Loucy (cell line): Measurements from ENCODE around the gene MACROD2.

Experiments used
- H2AFZ ChIP-seq: fragments of 200-600 bp; sonication (generic); 2 replicates; pipeline ENCODE4 v1.6.0; 2016; ENCODE audit warnings: antibody characterized with exemption, mild to moderate bottlenecking, low read length, moderate library complexity
- H3F3A ChIP-seq: fragments of 200-600 bp; 2 replicates; pipeline ENCODE4 v1.6.0; 2016; ENCODE audit warnings: antibody characterized with exemption, low read depth, mild to moderate bottlenecking
- H3K27me3 ChIP-seq: fragments of 200-600 bp; sonication (generic); 2 replicates; pipeline ENCODE4 v1.6.1; 2014; ENCODE audit warnings: low read length, mild to moderate bottlenecking; ENCODE audit not compliant: insufficient read depth, poor library complexity, severe bottlenecking
- H3K36me3 ChIP-seq: fragments of 200-600 bp; sonication (generic); 2 replicates; pipeline ENCODE4 v1.6.1; 2016; ENCODE audit warnings: low read length; ENCODE audit not compliant: insufficient read depth
- H3K4me1 ChIP-seq: fragments of 200-600 bp; sonication (generic); 2 replicates; pipeline ENCODE4 v1.5.1; 2014; ENCODE audit warnings: low read length, mild to moderate bottlenecking; ENCODE audit not compliant: insufficient read depth, poor library complexity, severe bottlenecking
- H3K4me2 ChIP-seq: fragments of 200-600 bp; sonication (generic); 2 replicates; pipeline ENCODE4 v1.6.0; 2014; ENCODE audit warnings: antibody characterized with exemption, low read length, low read depth, mild to moderate bottlenecking; ENCODE audit not compliant: poor library complexity, severe bottlenecking
- H3K4me3 ChIP-seq: fragments of 200-600 bp; sonication (generic); 2 replicates; pipeline ENCODE4 v1.5.1; 2014; ENCODE audit warnings: low read length, mild to moderate bottlenecking, mixed read lengths; ENCODE audit not compliant: poor library complexity, severe bottlenecking
- H3K79me2 ChIP-seq: fragments of 200-600 bp; sonication (generic); 2 replicates; pipeline ENCODE4 v1.6.1; 2014; ENCODE audit warnings: low read length; ENCODE audit not compliant: insufficient read depth
- H3K9ac ChIP-seq: fragments of 200-600 bp; sonication (generic); 2 replicates; pipeline ENCODE4 v1.6.0; 2014; ENCODE audit warnings: mild to moderate bottlenecking, low read depth, low read length, moderate library complexity; ENCODE audit not compliant: poor library complexity, severe bottlenecking
- H3K9me2 ChIP-seq: fragments of 200-600 bp; sonication (generic); replicated peaks from 2 replicates; pipeline ENCODE4 v1.6.1; 2016; ENCODE audit warnings: low read depth, low read length, mixed read lengths
- H3K9me3 ChIP-seq: fragments of 200-600 bp; sonication (generic); 2 replicates; pipeline ENCODE4 v1.6.1; 2014; ENCODE audit warnings: mild to moderate bottlenecking, antibody characterized with exemption, low read length, low read depth; ENCODE audit not compliant: insufficient read depth
- H4K20me1 ChIP-seq: fragments of 200-600 bp; sonication (generic); 2 replicates; pipeline ENCODE4 v1.6.0; 2014; ENCODE audit warnings: antibody characterized with exemption, low read length, mild to moderate bottlenecking; ENCODE audit not compliant: insufficient read depth, poor library complexity, severe bottlenecking
- CTCF ChIP-seq: fragments of 200-600 bp; sonication (generic); conservative IDR thresholded peaks from 2 replicates; pipeline ENCODE4 v1.5.1; 2014; ENCODE audit warnings: mild to moderate bottlenecking, antibody characterized with exemption, low read length
- EZH2phosphoT487 ChIP-seq: fragments of 200-600 bp; IDR thresholded peaks from 2 replicates; pipeline ENCODE4 v1.6.1; 2018; ENCODE audit warnings: antibody characterized with exemption, mild to moderate bottlenecking, moderate library complexity, borderline replicate concordance

The MACROD2 gene

DNA sequence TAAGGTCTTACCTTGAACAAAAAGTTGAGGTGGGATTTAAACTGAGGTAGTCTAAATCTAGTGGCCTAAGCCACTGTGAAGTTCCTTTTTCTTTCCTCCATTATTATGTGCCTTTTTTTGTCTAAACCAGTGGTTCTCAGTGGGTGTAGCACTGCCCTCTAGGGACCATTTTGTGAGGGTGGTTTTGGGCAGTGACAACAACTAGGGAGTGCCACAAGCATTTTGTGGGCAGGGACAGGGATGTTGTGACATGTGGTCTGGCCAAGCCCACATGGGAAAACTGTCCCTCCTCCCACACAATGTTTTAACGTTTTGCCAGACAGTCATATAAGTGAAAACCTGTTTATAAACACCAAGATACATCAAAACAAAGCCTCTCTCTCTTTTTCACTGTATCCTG lies 1241.5 kb downstream of the MACROD2 start:
- Histone ChIP-seq H2AFZ (peak overlapping the region; percentile 58; the same call in 1 of the 2 replicates), H3K4me3 (no peak overlapping the region), H3K79me2 (no peaks in the 10 kb centered on the region), H3K4me1 (no peaks in the 10 kb centered on the region), H3K36me3 (no peaks in the 10 kb centered on the region), H3F3A (no peaks in the 10 kb centered on the region), H3K9ac (no peak overlapping the region), H4K20me1 (no peaks in the 10 kb centered on the region), H3K27me3 (no peaks in the 10 kb centered on the region), H3K9me3 (no peaks in the 10 kb centered on the region), H3K9me2 (no peaks in the 10 kb centered on the region), H3K4me2 (no peak overlapping the region)
- peak; percentile 82 for TF ChIP-seq CTCF
- TF ChIP-seq EZH2phosphoT487, result no peak

DNA sequence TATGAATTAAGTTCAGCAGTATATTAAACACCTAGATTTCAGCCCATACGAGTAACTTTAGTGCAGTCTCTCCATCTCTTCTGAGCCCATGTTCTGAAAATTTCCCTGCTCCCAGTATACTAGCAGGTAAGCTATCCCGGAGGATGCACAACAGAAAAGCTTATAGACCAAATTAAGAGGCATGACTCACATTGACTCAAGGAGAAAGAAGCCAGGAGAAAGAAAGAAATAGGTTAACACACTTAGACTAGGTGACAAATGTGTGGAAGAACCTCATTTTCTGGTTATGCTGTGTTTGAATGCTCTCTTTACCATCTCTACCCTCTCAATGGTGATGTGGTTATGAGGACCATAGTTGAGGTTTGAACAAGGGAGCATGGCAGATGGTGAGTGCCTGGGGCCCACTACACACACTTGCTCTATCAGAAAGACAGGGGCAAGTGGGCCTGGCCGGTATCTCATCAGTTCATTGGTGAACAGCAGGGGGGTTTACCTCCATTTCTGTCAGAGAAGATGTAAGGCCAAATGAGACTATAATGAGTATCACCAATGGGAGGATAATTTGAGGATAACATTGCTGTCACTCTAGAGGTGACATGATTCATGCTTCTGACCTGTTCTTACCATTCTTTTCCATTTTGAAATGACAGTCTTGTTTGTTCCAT lies 1244.4 kb downstream of the MACROD2 start:
- Histone ChIP-seq H3F3A (no peaks in the 10 kb centered on the region), H3K9me2 (no peaks in the 10 kb centered on the region), H3K27me3 (no peaks in the 10 kb centered on the region), H3K4me1 (no peaks in the 10 kb centered on the region), H2AFZ (no peak overlapping the region), H3K4me2 (no peak overlapping the region), H3K9me3 (no peaks in the 10 kb centered on the region), H3K36me3 (no peaks in the 10 kb centered on the region), H4K20me1 (no peaks in the 10 kb centered on the region), H3K79me2 (no peaks in the 10 kb centered on the region), H3K9ac (no peak overlapping the region), H3K4me3 (no peak overlapping the region)
- no peak for TF ChIP-seq EZH2phosphoT487
- no peak for TF ChIP-seq CTCF

DNA sequence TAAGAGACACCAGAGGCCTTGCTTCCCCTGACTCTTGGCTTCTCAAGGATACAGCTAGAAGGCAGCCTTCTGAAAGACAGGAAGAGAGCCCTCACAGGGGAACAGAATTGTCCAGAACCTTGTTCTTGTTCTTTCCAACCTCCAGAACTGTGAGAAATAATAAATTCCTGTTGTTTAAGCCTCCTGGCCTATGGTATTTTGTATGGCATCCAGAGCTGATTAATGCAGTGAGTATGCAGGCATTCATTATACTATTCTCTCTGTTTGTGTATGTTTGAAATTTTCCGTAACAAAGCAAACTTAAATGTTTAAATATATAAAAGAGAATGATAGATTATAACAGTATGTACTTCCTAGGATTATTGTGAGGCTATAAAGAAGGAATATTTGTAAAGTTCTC lies 1245.5 kb downstream of the MACROD2 start:
- no peaks in the 10 kb centered on the region for H3F3A ChIP-seq
- no peaks in the 10 kb centered on the region for H4K20me1 ChIP-seq
- no peak overlapping the region for H3K4me2 ChIP-seq
- H3K9ac ChIP-seq, result no peak overlapping the region
- no peaks in the 10 kb centered on the region for H3K36me3 ChIP-seq
- no peak overlapping the region for H3K4me3 ChIP-seq
- H2AFZ ChIP-seq, result no peak overlapping the region
- TF ChIP-seq EZH2phosphoT487 (no peak), CTCF (no peak)
- no peaks in the 10 kb centered on the region for H3K4me1 ChIP-seq
- H3K79me2 ChIP-seq, result no peaks in the 10 kb centered on the region
- H3K9me2 ChIP-seq, result no peaks in the 10 kb centered on the region
- H3K9me3 ChIP-seq, result no peaks in the 10 kb centered on the region
- H3K27me3 ChIP-seq, result no peaks in the 10 kb centered on the region
